HG02759 (cell line): Measurements from ENCODE around the gene ANKRD12.

Experiments used
- ATAC-seq: cut with Tn5 transposase; IDR thresholded peaks from one replicate; pipeline ENCODE4 v1.9.1; 2021; ENCODE audit warnings: mild to moderate bottlenecking, moderate library complexity; ENCODE audit not compliant: unreplicated experiment

Gene ANKRD12

DNA sequence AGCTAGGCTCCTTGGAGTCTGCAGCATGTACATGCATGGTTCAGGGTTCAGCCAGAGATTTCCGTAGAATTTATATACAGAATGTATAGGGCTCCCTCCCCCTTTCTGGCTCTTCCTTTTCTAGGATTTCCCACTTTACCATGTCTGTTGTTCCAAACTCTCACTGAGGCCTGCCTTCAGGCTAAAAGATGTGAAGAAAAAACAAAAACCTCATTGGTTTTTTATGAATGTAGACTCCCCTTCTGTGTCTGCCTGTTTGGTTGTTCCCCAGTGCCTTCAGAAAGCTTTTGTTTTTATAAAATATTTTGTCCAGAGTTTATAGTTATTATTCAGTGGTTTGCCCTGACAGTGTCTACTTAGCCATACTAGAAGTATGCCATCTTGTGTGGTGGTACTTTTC, 30.5 kb upstream of the ANKRD12 start:
- no peak for ATAC-seq

- ATAC-seq = no peak
Measured at GRCh38 chr18:9106800-9107584, 29.6 kb upstream of the ANKRD12 start.

GRCh38 chr18:9108911-9109310, 27.7 kb upstream of the ANKRD12 start:
- ATAC-seq = no peak

DNA sequence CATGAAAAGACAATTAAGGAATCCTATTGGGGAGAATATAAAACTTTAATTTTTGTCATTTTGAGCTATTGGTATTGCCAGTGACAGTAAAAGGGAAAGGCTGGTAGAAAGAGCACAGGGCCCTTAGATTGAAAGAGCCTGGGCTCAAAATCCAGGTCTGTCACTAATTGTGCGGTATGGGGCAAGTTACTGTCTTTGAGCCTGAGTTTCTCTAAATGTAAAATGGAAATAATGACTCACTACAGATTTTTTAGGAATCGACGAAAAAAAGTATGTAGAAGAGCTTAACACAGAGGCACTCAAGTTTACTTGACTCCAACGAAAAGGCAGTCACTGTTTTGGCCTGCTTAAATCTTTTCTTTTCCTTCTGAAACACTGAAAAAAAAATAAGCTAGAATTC, 27.1 kb upstream of the ANKRD12 start:
- no peak for ATAC-seq

GRCh38 chr18:9113468-9114149, 23.0 kb upstream of the ANKRD12 start:
- ATAC-seq = no peak

DNA sequence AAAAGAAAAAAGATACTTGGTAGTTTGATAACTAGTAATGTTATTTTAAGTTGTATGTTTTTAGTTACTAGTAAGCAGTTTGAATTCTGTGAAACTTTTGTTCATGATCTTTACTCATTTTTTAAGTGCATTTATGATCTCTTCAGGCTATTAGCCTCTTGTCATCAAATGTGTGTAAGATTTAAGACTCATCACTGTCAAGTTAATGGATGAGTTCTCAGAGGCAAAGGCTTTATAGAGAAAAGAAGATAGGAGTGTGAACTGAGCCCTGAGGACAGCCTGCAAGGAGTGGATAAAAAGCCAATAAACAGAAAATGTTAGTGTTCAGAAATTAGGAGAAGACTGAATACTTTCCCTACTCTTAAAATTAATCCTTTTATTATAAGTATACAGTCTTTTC, 20.6 kb upstream of the ANKRD12 start:
- ATAC-seq = no peak

DNA sequence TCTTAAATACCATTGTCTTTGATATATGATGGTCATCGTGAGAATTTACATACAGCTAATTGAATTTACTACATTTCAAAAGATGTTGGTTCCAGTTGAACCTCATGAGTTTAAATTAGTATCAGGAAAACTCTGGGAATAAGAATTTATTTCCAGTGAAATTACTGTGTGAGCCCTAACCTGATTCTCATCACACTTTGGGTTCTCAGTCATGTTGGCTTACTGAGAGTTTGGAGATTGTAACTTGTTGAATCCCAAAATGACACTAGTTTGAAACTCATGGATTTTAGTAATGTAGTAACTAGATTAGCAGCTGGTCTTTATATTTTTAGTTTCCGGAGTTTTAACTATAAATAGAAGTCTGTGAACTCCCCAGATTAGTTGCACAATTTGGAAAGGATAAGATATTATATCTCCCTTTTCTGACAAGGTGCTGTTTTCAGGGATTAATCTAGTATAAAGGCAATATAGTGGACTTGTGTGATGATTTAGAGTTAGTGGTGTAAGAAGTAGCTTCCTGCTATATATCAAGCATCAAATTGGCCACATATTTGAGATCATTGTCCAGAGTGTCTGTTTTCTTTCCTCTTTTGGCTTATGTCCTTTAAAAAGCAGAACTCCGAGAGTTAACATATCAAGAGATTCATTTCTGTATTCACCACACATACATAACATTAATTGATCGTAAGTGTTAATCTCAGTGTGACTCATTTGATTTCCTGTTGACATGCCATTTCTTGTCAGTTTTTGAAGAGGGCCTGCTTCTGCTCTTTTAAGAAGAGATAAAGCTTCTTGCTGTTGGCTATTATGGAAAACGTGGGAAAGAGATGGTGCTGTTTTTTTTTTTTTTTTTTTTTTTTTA, 18.4 kb upstream of the ANKRD12 start:
- ATAC-seq = no peak

- no peak for ATAC-seq
Measured at GRCh38 chr18:9120796-9121195, 15.8 kb upstream of the ANKRD12 start.

DNA sequence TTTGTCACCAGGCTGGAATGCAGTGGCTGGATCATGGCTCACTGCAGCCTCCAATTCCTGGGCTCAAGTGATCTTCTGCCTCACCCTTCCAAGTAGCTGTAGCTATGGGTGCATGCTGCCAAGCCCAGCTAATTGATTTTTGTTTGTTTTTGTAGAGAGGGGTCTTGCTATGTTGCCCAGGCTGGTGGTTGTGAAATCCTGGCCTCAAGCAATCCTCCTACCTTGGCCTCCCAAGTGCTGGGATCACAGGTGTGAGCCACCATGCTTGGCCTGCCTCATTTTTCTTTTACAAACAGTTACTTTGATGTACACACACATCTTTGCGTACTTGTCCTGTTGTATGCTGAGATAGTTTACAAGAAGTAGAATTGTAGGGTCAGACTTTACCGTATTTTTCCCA, 13.1 kb upstream of the ANKRD12 start:
- ATAC-seq = no peak

- ATAC-seq = no peak
Measured at GRCh38 chr18:9124824-9125223, 11.8 kb upstream of the ANKRD12 start.

- ATAC-seq = no peak
Measured at GRCh38 chr18:9126337-9126736, 10.2 kb upstream of the ANKRD12 start.

DNA sequence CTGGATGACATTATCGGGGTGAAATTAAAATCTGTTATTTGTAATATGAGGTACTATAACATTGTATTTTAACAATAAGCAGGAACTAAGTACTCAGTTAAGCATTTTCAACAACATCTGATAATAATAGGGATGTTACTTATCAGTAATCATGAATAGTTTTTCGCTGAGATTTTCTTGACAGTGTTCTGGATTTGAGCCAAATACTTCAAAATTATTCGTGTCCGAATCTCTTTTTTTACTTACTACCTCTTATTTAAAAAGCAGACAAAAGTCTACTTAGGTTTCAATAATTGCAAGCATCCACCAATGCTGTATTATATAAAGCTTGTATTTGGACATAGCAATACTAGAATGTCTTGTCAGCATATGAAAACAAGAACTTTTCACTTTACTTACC, 6.4 kb upstream of the ANKRD12 start:
- no peak for ATAC-seq

- no peak for ATAC-seq
Measured at GRCh38 chr18:9130806-9131205, 5.8 kb upstream of the ANKRD12 start.

- ATAC-seq = no peak
Measured at GRCh38 chr18:9132628-9133027, 4.0 kb upstream of the ANKRD12 start.

DNA sequence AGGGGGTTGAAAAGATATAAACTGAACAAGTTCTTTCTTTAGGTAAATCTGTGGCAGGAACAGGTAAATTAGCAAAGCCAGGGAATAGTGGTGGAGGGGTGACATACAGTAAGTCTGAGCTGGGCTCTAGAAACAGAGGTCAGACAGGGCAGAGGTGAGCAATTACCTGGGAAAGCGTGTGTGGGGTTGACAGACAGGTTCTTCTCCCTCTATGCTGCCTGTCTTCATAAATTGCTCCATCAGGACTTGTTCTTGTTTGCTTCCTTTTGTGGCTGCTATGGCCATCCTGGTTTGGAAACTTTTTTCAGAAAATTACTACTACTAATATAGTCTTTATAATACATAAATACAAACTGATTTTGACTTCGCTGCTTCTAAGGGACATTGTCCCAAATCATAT, 3.4 kb upstream of the ANKRD12 start:
- no peak for ATAC-seq

- no peak for ATAC-seq
Measured at GRCh38 chr18:9135081-9135911, 1.3 kb upstream of the ANKRD12 start.

- peak; percentile 20 for ATAC-seq
Measured at GRCh38 chr18:9135912-9136314, 668 bp upstream of the ANKRD12 start.

DNA sequence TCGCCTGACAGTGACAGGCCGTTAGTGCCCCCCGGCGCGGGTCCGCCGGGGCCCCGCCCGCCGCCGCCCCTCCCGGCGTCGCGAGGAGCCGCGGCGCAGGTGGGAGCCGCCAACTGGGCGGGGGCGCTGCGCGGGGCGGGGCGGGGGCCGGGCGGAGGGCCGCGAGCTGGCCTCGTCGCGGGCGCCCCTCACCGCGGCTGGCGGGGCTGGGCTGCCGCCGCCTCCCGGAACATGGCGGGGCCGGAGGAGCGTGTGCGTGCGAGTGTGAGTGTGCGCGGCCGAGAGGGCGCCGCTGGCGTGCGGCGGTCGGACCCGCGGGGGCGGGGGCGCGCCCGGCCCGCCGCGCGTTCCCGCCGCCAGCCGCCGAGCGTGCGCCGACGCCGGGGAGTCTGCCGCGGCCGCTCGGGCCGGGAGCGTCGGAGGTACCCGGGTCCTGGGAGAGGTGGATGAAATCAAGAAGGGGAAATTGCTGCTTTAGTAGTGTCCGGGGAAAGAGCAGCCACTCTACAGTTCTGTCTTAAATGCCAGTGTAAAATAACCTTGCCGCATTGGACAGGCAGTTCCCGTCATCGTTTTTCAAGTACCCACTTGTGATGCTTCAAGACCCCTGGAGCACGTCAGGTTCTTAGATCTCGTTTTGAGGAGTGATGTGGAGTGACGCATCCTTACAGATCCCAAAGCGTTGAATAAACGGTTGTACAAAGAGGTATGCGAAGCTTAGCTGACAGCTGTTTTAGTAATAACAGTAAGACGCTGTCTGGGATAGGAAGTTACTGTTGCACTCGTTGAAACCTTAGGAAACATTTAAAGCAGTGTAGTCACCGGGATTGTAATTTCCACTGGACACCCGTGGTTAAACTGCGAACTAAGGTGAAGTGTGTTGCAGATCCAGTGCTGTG, 836 bp downstream of the ANKRD12 start:
- peak; percentile 43 for ATAC-seq

- no peak for ATAC-seq
Measured at GRCh38 chr18:9139400-9140039, 2.9 kb downstream of the ANKRD12 start.
